Sigmoid colon (tissue), 7 donors: ENCODE data around the gene CMC4. TPM values are rescaled to one million over a fixed set of nuclear protein-coding genes. Genes with fewer than 3 reads are reported as not detected.
A peak's percentile ranks its signal among the peaks of the same experiment; 100 is the strongest.

Experiments used
- DNase-seq: peaks from one replicate; pipeline ENCODE4 v3.0.0-alpha.2; 2019
- H3K27ac ChIP-seq, 4 donors: fragments of 200-600 bp; sonication (generic); one replicate each; pipeline ENCODE4 v1.5.1; 2016 to 2019; ENCODE audit warnings: mild to moderate bottlenecking in 1 of 4
- H3K27me3 ChIP-seq, 3 donors: fragments of 200-600 bp; sonication (generic); one replicate each; pipeline ENCODE4 v1.5.1; 2019; ENCODE audit warnings: mild to moderate bottlenecking in 1 of 3
- H3K36me3 ChIP-seq, 4 donors: fragments of 200-600 bp; sonication (generic); one replicate each; pipeline ENCODE4 v1.5.1; 2016 to 2019
- H3K4me1 ChIP-seq, 4 donors: fragments of 200-600 bp; sonication (generic); one replicate each; pipeline ENCODE4 v1.5.1; 2017 to 2019
- H3K4me3 ChIP-seq, 4 donors: fragments of 200-600 bp; sonication (generic); one replicate each; pipeline ENCODE4 v1.5.1; 2017 to 2019; ENCODE audit warnings: mild to moderate bottlenecking in 2 of 4, moderate library complexity in 1 of 4
- H3K9me3 ChIP-seq, 4 donors: fragments of 200-600 bp in 3 of 4; sonication (generic) in 3 of 4; one replicate each; pipeline versions ENCODE4 v1.5.1 to v1.6.1; 2013 to 2019
- CTCF ChIP-seq, 4 experiments: fragments of 450-650 bp in 3 of 4; fragments of 200-600 bp in 1 of 4; IDR thresholded peaks; one replicate each; pipeline ENCODE4 v1.5.1; 2016 to 2019; ENCODE audit warnings: antibody characterized with exemption in 4 of 4, mild to moderate bottlenecking in 3 of 4, moderate library complexity in 2 of 4
- EP300 ChIP-seq, 4 donors: sonication (generic); formaldehyde crosslinking; IDR thresholded peaks; one replicate each; pipeline ENCODE4 v1.6.1; 2017; ENCODE audit warnings: antibody characterized with exemption in 4 of 4
- POLR2A ChIP-seq, 2 donors: fragments of 450-650 bp; IDR thresholded peaks; one replicate each; pipeline ENCODE4 v1.6.1; 2016; ENCODE audit warnings: antibody characterized with exemption in 2 of 2, mild to moderate bottlenecking in 2 of 2, moderate library complexity in 2 of 2
- POLR2AphosphoS5 ChIP-seq, 4 donors: sonication (generic); formaldehyde crosslinking; IDR thresholded peaks; one replicate each; pipeline ENCODE4 v1.6.1; 2017; ENCODE audit warnings: antibody characterized with exemption in 4 of 4
- WGBS, 2 donors: extraction: QIAGEN DNeasy Blood & Tissue Kit; methylation state at CpG; one replicate each; pipeline ENCODE4 v1.1.7; 2013; 5-methylcytosine and 5-hydroxymethylcytosine counted together
- intact Hi-C: fragments of 100-400 bp; cut with DNase I; formaldehyde crosslinking; loops from one replicate; pipeline ENCODE4 v1.15.1; 2023
- polyA plus RNA-seq, 3 donors: library from polyadenylated mRNA; stranded (reverse); fragments of 200-250 nt; gene quantifications; one replicate each; pipeline ENCODE4 v1.2.3, GENCODE V29; 2013
- total RNA-seq, 4 donors: library from RNA; depleted of rRNA; stranded (reverse); fragments of >200 nt; gene quantifications; one replicate each; pipeline ENCODE4 v1.1.0, GENCODE V29; 2016
- donor health status: healthy with polysubstance abuse.
- donor health status: Bipolar disorder and iron deficiency.
- donor health status: healthy.

Gene CMC4
- total RNA-seq (10 to 100 TPM; 19.4 to 37.2 (median 30.2) TPM), polyA plus RNA-seq (10 to 100 TPM; 10.5 to 25.7 (median 13.8) TPM)

GRCh38 chrX:155070975-155071693 is at the start of gene CMC4, which contains the start of the genes BRCC3 and MTCP1:
Gene CMC4 (minus strand): TSS chrX:155071136. CDS start chrX:155064023, 7,113 bp downstream.
Gene BRCC3 (plus strand): TSS chrX:155071508. CDS start chrX:155071528, 20 bp downstream.
Gene MTCP1 (minus strand): TSS chrX:155071136. CDS start chrX:155066010, 5,126 bp downstream.
- Histone ChIP-seq H3K4me3 (peak within 1 kb of the TSS; percentile 52 to 61 (median 58)), H3K27me3 (no peaks in the 10 kb centered on the region), H3K4me1 (peaks cover 0 to 26% (median 5%) of the 10 kb centered on the region in 4 donors), H3K9me3 (no peaks in the 10 kb centered on the region), H3K27ac (peak within 1 kb of the TSS; percentile 85 to 88 (median 88)), H3K36me3 (peaks cover 0 to under 1% (median 0%) of the 10 kb centered on the region in 4 donors)
- TF ChIP-seq EP300 (IDR thresholded peaks at IDR 0.05), result no peak
- peak; percentile 55 to 73 (median 59) for TF ChIP-seq POLR2AphosphoS5 (IDR thresholded peaks at IDR 0.05)
- TF ChIP-seq CTCF (IDR thresholded peaks at IDR 0.05), result no peak
- TF ChIP-seq POLR2A (IDR thresholded peaks at IDR 0.05), result peak; percentile 31 to 38
- DNase-seq, result peak; percentile 89
- intact Hi-C loops, result loop anchor here (2.0 to 10.0 kb wide), 2 partner anchors 44 to 144 kb away; partner anchors contain the start of genes FUNDC2 and VBP1
- 1% methylated on average over 81 of the region's 81 CpGs for WGBS, 2 donors

- Histone ChIP-seq H3K27me3 (no peaks in the 10 kb centered on the region), H3K9me3 (no peaks in the 10 kb centered on the region), H3K4me1 (no peaks in the 10 kb centered on the region), H3K27ac (no peak overlapping the region), H3K4me3 (no peak overlapping the region), H3K36me3 (peaks cover 0 to under 1% (median 0%) of the 10 kb centered on the region in 4 donors)
- intact Hi-C loops, result no loop called here
- no peak for DNase-seq
- WGBS, 2 donors, result 96% methylated on average over 1 of the region's 1 CpG
- no peak for TF ChIP-seq CTCF (IDR thresholded peaks at IDR 0.05)
- TF ChIP-seq POLR2A (IDR thresholded peaks at IDR 0.05), result no peak
- TF ChIP-seq EP300 (IDR thresholded peaks at IDR 0.05), result no peak
- no peak for TF ChIP-seq POLR2AphosphoS5 (IDR thresholded peaks at IDR 0.05)
Observed at GRCh38 chrX:155115174-155115819, 44.4 kb upstream of the CMC4 start.

GRCh38 chrX:155113097-155113496 is 42.2 kb upstream of the CMC4 start:
- Histone ChIP-seq H3K27me3 (no peaks in the 10 kb centered on the region), H3K36me3 (no peaks in the 10 kb centered on the region)

GRCh38 chrX:155112171-155112570 is 41.2 kb upstream of the CMC4 start:
- Histone ChIP-seq H3K27me3 (no peaks in the 10 kb centered on the region), H3K36me3 (no peaks in the 10 kb centered on the region), H3K9me3 (no peaks in the 10 kb centered on the region), H3K4me1 (no peaks in the 10 kb centered on the region), H3K4me3 (no peak overlapping the region), H3K27ac (no peak overlapping the region)
- 96 to 98% methylated on average over 3 of the region's 3 CpGs for WGBS, 2 donors
- DNase-seq, result no peak
- intact Hi-C loops, result no loop called here
- TF ChIP-seq POLR2AphosphoS5 (IDR thresholded peaks at IDR 0.05) (no peak), EP300 (IDR thresholded peaks at IDR 0.05) (no peak), CTCF (IDR thresholded peaks at IDR 0.05) (no peak), POLR2A (IDR thresholded peaks at IDR 0.05) (no peak)

More at GRCh38 chrX:155113097-155113496, 42.2 kb upstream of the CMC4 start:
- TF ChIP-seq EP300 (IDR thresholded peaks at IDR 0.05) (no peak), POLR2A (IDR thresholded peaks at IDR 0.05) (no peak), POLR2AphosphoS5 (IDR thresholded peaks at IDR 0.05) (no peak), CTCF (IDR thresholded peaks at IDR 0.05) (no peak)
- Histone ChIP-seq H3K27ac (no peak overlapping the region), H3K9me3 (no peaks in the 10 kb centered on the region), H3K4me1 (no peaks in the 10 kb centered on the region), H3K4me3 (no peak overlapping the region)
- no peak for DNase-seq
- 97% methylated on average over 4 of the region's 4 CpGs for WGBS, 2 donors
- intact Hi-C loops, result no loop called here
